HepG2 (cell line): Measurements from ENCODE around the gene LILRB3. TPM values are rescaled to one million over a fixed set of nuclear protein-coding genes. Genes with fewer than 3 reads are reported as not detected.

Source experiments
- CHD2 ChIP-seq: IDR thresholded peaks from 2 replicates; pipeline ENCODE4 v1.6.1; 2011; ENCODE audit warnings: low read depth, low read length, improper control_type of control experiment
- HHEX ChIP-seq: IDR thresholded peaks from 2 replicates; pipeline ENCODE4 v1.6.1; 2016; ENCODE audit warnings: control low read depth
- HNRNPL ChIP-seq: fragments of 200-400 bp; formaldehyde crosslinking; IDR thresholded peaks from 2 replicates; pipeline ENCODE4 v1.6.1; 2017; ENCODE audit warnings: mild to moderate bottlenecking, low read depth, low read length
- IRF2 ChIP-seq: IDR thresholded peaks from 2 replicates; pipeline ENCODE4 v1.6.1; 2018; ENCODE audit warnings: missing genetic modification reagents, missing compliant biosample characterization
- KLF6 ChIP-seq: IDR thresholded peaks from 2 replicates; pipeline ENCODE4 v1.8.0; 2016; ENCODE audit warnings: missing biosample characterization, missing genetic modification reagents
- MXD4 ChIP-seq: IDR thresholded peaks from 2 replicates; pipeline ENCODE4 v1.6.1; 2016; ENCODE audit warnings: mild to moderate bottlenecking, missing biosample characterization, missing genetic modification reagents
- NFATC3 ChIP-seq: sonication (generic); formaldehyde crosslinking; IDR thresholded peaks from 2 replicates; pipeline ENCODE4 v1.5.1; 2020; ENCODE audit warnings: mild to moderate bottlenecking, missing genetic modification reagents
- NR2F1 ChIP-seq, 2 experiments: fragments of 450-650 bp in 1 of 2; formaldehyde crosslinking in 1 of 2; IDR thresholded peaks; 2 replicates each; pipeline versions ENCODE4 v1.5.0 to v1.6.1; 2016 to 2020; ENCODE audit warnings: mild to moderate bottlenecking in 1 of 2, missing compliant biosample characterization in 1 of 2, missing genetic modification reagents in 1 of 2, moderate library complexity in 1 of 2
- RFX5 ChIP-seq: IDR thresholded peaks from 2 replicates; pipeline ENCODE4 v1.6.1; 2011; ENCODE audit warnings: low read depth, low read length, improper control_type of control experiment
- SOX5 ChIP-seq: IDR thresholded peaks from 2 replicates; pipeline ENCODE4 v1.6.1; 2016; ENCODE audit warnings: borderline replicate concordance
- YEATS4 ChIP-seq: sonication (generic); formaldehyde crosslinking; IDR thresholded peaks from 2 replicates; pipeline ENCODE4 v1.4.0; 2020; ENCODE audit warnings: missing genetic modification reagents, borderline replicate concordance
- ZBTB38 ChIP-seq: sonication (generic); formaldehyde crosslinking; IDR thresholded peaks from 2 replicates; pipeline ENCODE4 v1.5.1; 2020; ENCODE audit warnings: mild to moderate bottlenecking, missing genetic modification reagents
- ZBTB7A ChIP-seq: sonication (generic); formaldehyde crosslinking; IDR thresholded peaks from 2 replicates; pipeline ENCODE4 v1.8.0; 2022; ENCODE audit warnings: mild to moderate bottlenecking, missing genetic modification reagents
- ZFP1 ChIP-seq: IDR thresholded peaks from 2 replicates; pipeline ENCODE4 v1.6.1; 2016
- ZFY ChIP-seq: sonication (generic); formaldehyde crosslinking; IDR thresholded peaks from 2 replicates; pipeline ENCODE4 v1.4.0; 2020; ENCODE audit warnings: missing genetic modification reagents
- ZIK1 ChIP-seq: sonication (generic); formaldehyde crosslinking; IDR thresholded peaks from 2 replicates; pipeline ENCODE4 v1.5.0; 2020; ENCODE audit warnings: mild to moderate bottlenecking, low read depth, missing genetic modification reagents, borderline replicate concordance
- ZNF235 ChIP-seq: sonication (generic); formaldehyde crosslinking; IDR thresholded peaks from 2 replicates; pipeline ENCODE4 v1.8.1; 2023; ENCODE audit warnings: mild to moderate bottlenecking, missing genetic modification reagents, borderline replicate concordance
- polyA plus RNA-seq, 8 experiments: library from polyadenylated mRNA; depleted of rRNA in 3 of 8; stranded (reverse) in 7 of 8; unstranded in 1 of 8; fragments of >200 nt; fragmentation: Illumina TruSeq in 4 of 8; extraction: Trizol in 4 of 8; gene quantifications; 2 replicates each; pipeline versions ENCODE4 v1.2.1 to v1.2.3, GENCODE V29; 2011 to 2016; ENCODE audit warnings: low read depth in 4 of 8, missing spikeins in 1 of 8, mixed read lengths in 1 of 8; ENCODE audit not compliant: insufficient read depth in 1 of 8
- total RNA-seq, 5 experiments: library from RNA; depleted of rRNA; stranded (reverse); fragments of >200 nt; fragmentation: Illumina TruSeq; extraction: Trizol; gene quantifications; 2 replicates each; pipeline ENCODE4 v1.2.3, GENCODE V29; 2016; ENCODE audit warnings: low read depth in 1 of 5
- TF ChIP-seq, protein P1 (sequence below): sonication (generic); formaldehyde crosslinking; IDR thresholded peaks from 2 replicates; pipeline ENCODE4 v1.4.0; 2020; ENCODE audit warnings: missing genetic modification reagents, borderline replicate concordance
- TF ChIP-seq, protein P2 (sequence below): sonication (generic); formaldehyde crosslinking; conservative IDR thresholded peaks from 2 replicates; pipeline ENCODE4 v1.8.0; 2022; ENCODE audit warnings: mild to moderate bottlenecking, moderate library complexity, missing genetic modification reagents
- TF ChIP-seq, protein P3 (sequence below): IDR thresholded peaks from 2 replicates; pipeline ENCODE4 v1.6.1; 2016
- TF ChIP-seq, protein P4 (sequence below): sonication (generic); formaldehyde crosslinking; IDR thresholded peaks from 2 replicates; pipeline ENCODE4 v1.4.0; 2020; ENCODE audit warnings: missing genetic modification reagents

The LILRB3 gene
- total and polyA plus RNA-seq, 2 of the 13 experiments (the other 11 are each of a cell fraction or from before 2014, with no cell fraction given): 0.22 TPM; not detected in 1

DNA sequence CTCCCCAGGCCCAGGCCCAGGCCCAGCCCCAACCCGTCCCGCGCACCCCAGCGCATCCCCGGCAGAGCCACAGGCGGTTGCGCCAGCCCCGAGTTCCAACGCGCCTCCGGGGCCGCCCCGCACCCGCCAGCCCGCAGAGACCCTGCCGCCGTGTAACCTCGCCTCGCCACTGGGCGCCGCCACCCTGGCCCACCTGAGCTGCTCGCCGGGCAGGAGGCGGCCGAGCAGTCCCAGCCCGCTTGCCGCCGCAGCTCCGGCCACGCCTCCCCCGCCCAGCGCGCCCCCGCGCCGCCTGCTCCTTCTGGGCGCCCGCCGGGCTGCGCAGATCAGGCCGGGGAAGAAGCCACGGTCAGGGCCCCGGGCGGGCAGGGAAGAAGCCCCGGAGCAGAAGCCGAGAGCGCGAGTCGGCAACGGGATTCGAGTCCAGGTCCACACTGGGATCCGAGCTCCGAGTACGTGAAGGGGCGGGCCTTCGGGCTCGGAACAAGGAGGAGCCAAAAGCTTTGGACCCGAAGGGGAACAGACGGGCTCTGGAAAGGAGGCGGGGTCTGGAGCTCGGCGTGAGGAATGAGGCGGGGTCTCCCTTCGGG is 33.6 kb downstream of the LILRB3 start, which contains the start of gene MBOAT7 (continued):
- TF ChIP-seq, protein P1, sequence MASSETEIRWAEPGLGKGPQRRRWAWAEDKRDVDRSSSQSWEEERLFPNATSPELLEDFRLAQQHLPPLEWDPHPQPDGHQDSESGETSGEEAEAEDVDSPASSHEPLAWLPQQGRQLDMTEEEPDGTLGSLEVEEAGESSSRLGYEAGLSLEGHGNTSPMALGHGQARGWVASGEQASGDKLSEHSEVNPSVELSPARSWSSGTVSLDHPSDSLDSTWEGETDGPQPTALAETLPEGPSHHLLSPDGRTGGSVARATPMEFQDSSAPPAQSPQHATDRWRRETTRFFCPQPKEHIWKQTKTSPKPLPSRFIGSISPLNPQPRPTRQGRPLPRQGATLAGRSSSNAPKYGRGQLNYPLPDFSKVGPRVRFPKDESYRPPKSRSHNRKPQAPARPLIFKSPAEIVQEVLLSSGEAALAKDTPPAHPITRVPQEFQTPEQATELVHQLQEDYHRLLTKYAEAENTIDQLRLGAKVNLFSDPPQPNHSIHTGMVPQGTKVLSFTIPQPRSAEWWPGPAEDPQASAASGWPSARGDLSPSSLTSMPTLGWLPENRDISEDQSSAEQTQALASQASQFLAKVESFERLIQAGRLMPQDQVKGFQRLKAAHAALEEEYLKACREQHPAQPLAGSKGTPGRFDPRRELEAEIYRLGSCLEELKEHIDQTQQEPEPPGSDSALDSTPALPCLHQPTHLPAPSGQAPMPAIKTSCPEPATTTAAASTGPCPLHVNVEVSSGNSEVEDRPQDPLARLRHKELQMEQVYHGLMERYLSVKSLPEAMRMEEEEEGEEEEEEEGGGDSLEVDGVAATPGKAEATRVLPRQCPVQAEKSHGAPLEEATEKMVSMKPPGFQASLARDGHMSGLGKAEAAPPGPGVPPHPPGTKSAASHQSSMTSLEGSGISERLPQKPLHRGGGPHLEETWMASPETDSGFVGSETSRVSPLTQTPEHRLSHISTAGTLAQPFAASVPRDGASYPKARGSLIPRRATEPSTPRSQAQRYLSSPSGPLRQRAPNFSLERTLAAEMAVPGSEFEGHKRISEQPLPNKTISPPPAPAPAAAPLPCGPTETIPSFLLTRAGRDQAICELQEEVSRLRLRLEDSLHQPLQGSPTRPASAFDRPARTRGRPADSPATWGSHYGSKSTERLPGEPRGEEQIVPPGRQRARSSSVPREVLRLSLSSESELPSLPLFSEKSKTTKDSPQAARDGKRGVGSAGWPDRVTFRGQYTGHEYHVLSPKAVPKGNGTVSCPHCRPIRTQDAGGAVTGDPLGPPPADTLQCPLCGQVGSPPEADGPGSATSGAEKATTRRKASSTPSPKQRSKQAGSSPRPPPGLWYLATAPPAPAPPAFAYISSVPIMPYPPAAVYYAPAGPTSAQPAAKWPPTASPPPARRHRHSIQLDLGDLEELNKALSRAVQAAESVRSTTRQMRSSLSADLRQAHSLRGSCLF: no peak
- TF ChIP-seq, protein P2, sequence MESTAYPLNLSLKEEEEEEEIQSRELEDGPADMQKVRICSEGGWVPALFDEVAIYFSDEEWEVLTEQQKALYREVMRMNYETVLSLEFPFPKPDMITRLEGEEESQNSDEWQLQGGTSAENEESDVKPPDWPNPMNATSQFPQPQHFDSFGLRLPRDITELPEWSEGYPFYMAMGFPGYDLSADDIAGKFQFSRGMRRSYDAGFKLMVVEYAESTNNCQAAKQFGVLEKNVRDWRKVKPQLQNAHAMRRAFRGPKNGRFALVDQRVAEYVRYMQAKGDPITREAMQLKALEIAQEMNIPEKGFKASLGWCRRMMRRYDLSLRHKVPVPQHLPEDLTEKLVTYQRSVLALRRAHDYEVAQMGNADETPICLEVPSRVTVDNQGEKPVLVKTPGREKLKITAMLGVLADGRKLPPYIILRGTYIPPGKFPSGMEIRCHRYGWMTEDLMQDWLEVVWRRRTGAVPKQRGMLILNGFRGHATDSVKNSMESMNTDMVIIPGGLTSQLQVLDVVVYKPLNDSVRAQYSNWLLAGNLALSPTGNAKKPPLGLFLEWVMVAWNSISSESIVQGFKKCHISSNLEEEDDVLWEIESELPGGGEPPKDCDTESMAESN: peak; percentile 79; the same call in 1 of the 2 replicates
- TF ChIP-seq YEATS4 (CRISPR knock-in tag) (peak; percentile 81), KLF6 (no peak), SOX5 (CRISPR knock-in tag) (peak; percentile 18; the same call in 1 of the 2 replicates), MXD4 (CRISPR knock-in tag) (no peak; the same call in 1 of the 2 replicates), HNRNPL (no peak), ZBTB38 (CRISPR knock-in tag) (peak; percentile 46; the same call in 1 of the 2 replicates), RFX5 (no peak), ZIK1 (CRISPR knock-in tag) (no peak; the same call in 1 of the 2 replicates), ZBTB7A (CRISPR knock-in tag) (no peak), NR2F1 (CRISPR knock-in tag; IDR thresholded peaks at IDR 0.05) (no peak), CHD2 (no peak), ZFP1 (CRISPR knock-in tag) (no peak), HHEX (CRISPR knock-in tag) (no peak), ZFY (CRISPR knock-in tag) (peak; percentile 90), IRF2 (CRISPR knock-in tag) (peak; percentile 45; the same call in 1 of the 2 replicates), NFATC3 (CRISPR knock-in tag) (no peak), ZNF235 (CRISPR knock-in tag) (no peak)
- TF ChIP-seq, protein P3, sequence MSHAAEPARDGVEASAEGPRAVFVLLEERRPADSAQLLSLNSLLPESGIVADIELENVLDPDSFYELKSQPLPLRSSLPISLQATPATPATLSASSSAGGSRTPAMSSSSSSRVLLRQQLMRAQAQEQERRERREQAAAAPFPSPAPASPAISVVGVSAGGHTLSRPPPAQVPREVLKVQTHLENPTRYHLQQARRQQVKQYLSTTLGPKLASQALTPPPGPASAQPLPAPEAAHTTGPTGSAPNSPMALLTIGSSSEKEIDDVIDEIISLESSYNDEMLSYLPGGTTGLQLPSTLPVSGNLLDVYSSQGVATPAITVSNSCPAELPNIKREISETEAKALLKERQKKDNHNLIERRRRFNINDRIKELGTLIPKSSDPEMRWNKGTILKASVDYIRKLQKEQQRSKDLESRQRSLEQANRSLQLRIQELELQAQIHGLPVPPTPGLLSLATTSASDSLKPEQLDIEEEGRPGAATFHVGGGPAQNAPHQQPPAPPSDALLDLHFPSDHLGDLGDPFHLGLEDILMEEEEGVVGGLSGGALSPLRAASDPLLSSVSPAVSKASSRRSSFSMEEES (CRISPR knock-in tag): no peak
- TF ChIP-seq, protein P4, sequence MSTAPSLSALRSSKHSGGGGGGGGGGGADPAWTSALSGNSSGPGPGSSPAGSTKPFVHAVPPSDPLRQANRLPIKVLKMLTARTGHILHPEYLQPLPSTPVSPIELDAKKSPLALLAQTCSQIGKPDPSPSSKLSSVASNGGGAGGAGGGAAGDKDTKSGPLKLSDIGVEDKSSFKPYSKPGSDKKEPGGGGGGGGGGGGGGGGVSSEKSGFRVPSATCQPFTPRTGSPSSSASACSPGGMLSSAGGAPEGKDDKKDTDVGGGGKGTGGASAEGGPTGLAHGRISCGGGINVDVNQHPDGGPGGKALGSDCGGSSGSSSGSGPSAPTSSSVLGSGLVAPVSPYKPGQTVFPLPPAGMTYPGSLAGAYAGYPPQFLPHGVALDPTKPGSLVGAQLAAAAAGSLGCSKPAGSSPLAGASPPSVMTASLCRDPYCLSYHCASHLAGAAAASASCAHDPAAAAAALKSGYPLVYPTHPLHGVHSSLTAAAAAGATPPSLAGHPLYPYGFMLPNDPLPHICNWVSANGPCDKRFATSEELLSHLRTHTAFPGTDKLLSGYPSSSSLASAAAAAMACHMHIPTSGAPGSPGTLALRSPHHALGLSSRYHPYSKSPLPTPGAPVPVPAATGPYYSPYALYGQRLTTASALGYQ: no peak
